Astrocyte of the cerebellum (primary cell): ENCODE data around the gene CD109.
"Not testable (repeated sequence)": the region's sequence is repeated elsewhere in the genome, so short reads cannot be mapped to it uniquely, and the experiment has no call there.

Experiments used
- DNase-seq: peaks from one replicate; pipeline ENCODE4 v3.0.0-alpha.2; 2011; ENCODE audit warnings: low read depth
- H3K4me3 ChIP-seq: 2 replicates; pipeline ENCODE4 v1.5.1; 2011; ENCODE audit warnings: mild to moderate bottlenecking, low read depth, low read length, moderate library complexity
- CTCF ChIP-seq: IDR thresholded peaks from 2 replicates; pipeline ENCODE4 v1.5.1; 2012; ENCODE audit warnings: low read length, low read depth, moderate library complexity, mild to moderate bottlenecking; ENCODE audit errors: missing control alignments
- in situ Hi-C: cut with HindIII; loops from 2 replicates; pipeline ENCODE4 v1.10.0; 2017; ENCODE audit warnings: low sequenced_read_pairs

Gene CD109

GRCh38 chr6:73797861-73798260 is 101.9 kb downstream of the CD109 start:
- DNase-seq, result no peak
- TF ChIP-seq CTCF, result no peak
- in situ Hi-C loops, result no loop called here
- H3K4me3 ChIP-seq, result no peak overlapping the region

- TF ChIP-seq CTCF, result peak; percentile 64
- DNase-seq, result peak; percentile 93
- in situ Hi-C loops, result no loop called here
- H3K4me3 ChIP-seq, result no peak overlapping the region
Observed at GRCh38 chr6:73798592-73798991, 102.6 kb downstream of the CD109 start.

- TF ChIP-seq CTCF, result no peak
- in situ Hi-C loops, result no loop called here
- no peak overlapping the region for H3K4me3 ChIP-seq
- DNase-seq, result no peak
Observed at GRCh38 chr6:73800997-73801396, 105.0 kb downstream of the CD109 start.

- no peak overlapping the region for H3K4me3 ChIP-seq
- in situ Hi-C loops, result no loop called here
- no peak for TF ChIP-seq CTCF
- DNase-seq, result no peak
Observed at GRCh38 chr6:73801652-73802268, 105.8 kb downstream of the CD109 start.

GRCh38 chr6:73802366-73802765 is 106.4 kb downstream of the CD109 start:
- DNase-seq, result no peak
- H3K4me3 ChIP-seq, result no peak overlapping the region
- no peak for TF ChIP-seq CTCF
- in situ Hi-C loops, result no loop called here

GRCh38 chr6:73803562-73804241 is 107.7 kb downstream of the CD109 start:
- peak; percentile 49 for DNase-seq
- in situ Hi-C loops, result no loop called here
- TF ChIP-seq CTCF, result peak; percentile 61
- H3K4me3 ChIP-seq, result no peak overlapping the region

- in situ Hi-C loops, H3K4me3 ChIP-seq, DNase-seq: not testable (repeated sequence)
Observed at GRCh38 chr6:73805221-73805620, 109.2 kb downstream of the CD109 start.

GRCh38 chr6:73805982-73806381 is 110.0 kb downstream of the CD109 start:
- DNase-seq, H3K4me3 ChIP-seq, in situ Hi-C loops: not testable (repeated sequence)
